Astrocyte of the cerebellum (primary cell): ENCODE measurements around the gene PLXDC2.
A peak's percentile ranks its signal among the peaks of the same experiment; 100 is the strongest.

ENCODE experiments used
- DNase-seq: peaks from one replicate; pipeline ENCODE4 v3.0.0-alpha.2; 2011; ENCODE audit warnings: low read depth
- H3K4me3 ChIP-seq: 2 replicates; pipeline ENCODE4 v1.5.1; 2011; ENCODE audit warnings: mild to moderate bottlenecking, low read depth, low read length, moderate library complexity
- CTCF ChIP-seq: IDR thresholded peaks from 2 replicates; pipeline ENCODE4 v1.5.1; 2012; ENCODE audit warnings: low read length, low read depth, moderate library complexity, mild to moderate bottlenecking; ENCODE audit errors: missing control alignments
- in situ Hi-C: cut with HindIII; loops from 2 replicates; pipeline ENCODE4 v1.10.0; 2017; ENCODE audit warnings: low sequenced_read_pairs

The PLXDC2 gene

GRCh38 chr10:20002657-20003056 is 186.4 kb downstream of the PLXDC2 start:
- in situ Hi-C loops: no loop called here
- H3K4me3 ChIP-seq: no peak overlapping the region
- TF ChIP-seq CTCF: no peak

GRCh38 chr10:20004087-20004523 is 187.9 kb downstream of the PLXDC2 start:
- peak; percentile 33 for DNase-seq
- no peak for TF ChIP-seq CTCF
- in situ Hi-C loops: no loop called here
- H3K4me3 ChIP-seq: no peak overlapping the region

More at GRCh38 chr10:20002657-20003056, 186.4 kb downstream of the PLXDC2 start:
- no peak for DNase-seq

GRCh38 chr10:20005638-20006037 is 189.4 kb downstream of the PLXDC2 start:
- DNase-seq: no peak
- TF ChIP-seq CTCF: no peak
- H3K4me3 ChIP-seq: no peak overlapping the region
- in situ Hi-C loops: no loop called here

- TF ChIP-seq CTCF: no peak
- no peak overlapping the region for H3K4me3 ChIP-seq
- no peak for DNase-seq
- in situ Hi-C loops: no loop called here
Measured at GRCh38 chr10:20006169-20006870, 190.1 kb downstream of the PLXDC2 start.

GRCh38 chr10:20007426-20007825 is 191.2 kb downstream of the PLXDC2 start:
- peak; percentile 12 for DNase-seq
- no peak for TF ChIP-seq CTCF
- in situ Hi-C loops: no loop called here
- H3K4me3 ChIP-seq: no peak overlapping the region

- TF ChIP-seq CTCF: no peak
- in situ Hi-C loops: no loop called here
- no peak for DNase-seq
Measured at GRCh38 chr10:20013991-20014750, 197.9 kb downstream of the PLXDC2 start.

More at GRCh38 chr10:20013991-20014750, 197.9 kb downstream of the PLXDC2 start:
- H3K4me3 ChIP-seq: no peak overlapping the region
